ENCODE measurements around the gene STAP1. TPM values are rescaled to one million over a fixed set of nuclear protein-coding genes. Genes with fewer than 3 reads are reported as not detected.

STAP1 gene
- total and polyA plus RNA-seq, 2 of the 8 experiments (the other 6 are each of a cell fraction or from before 2014, with no cell fraction given): not detected

DNA sequence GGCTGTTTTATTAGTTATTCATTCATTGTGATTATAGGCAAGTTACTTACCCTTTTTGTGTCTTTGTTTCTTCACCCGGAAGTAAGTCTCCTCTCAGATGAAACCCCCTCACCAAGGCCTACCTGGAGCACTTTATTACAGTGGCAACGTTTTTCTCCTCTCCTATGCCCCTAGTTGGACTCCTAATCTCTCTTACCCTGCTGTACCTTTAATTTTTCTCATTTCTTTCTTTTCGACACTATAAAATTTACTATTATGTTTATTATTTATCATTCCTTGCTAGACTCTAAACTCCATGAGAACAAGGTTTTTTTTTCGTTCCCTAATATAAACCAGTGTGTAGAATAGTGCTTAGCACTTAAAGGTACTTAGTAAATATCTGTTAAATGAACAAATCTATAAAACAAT, 17.5 kb downstream of the STAP1 start:
- Histone ChIP-seq H3K14ac (ENCODE audit: insufficient read length) (no peak overlapping the region), H2AK5ac (ENCODE audit: low read depth, low read length) (no peak overlapping the region), H3K9me3 (ENCODE audit: insufficient read depth in 2 of 2, low read depth in 1 of 2, low read length in 1 of 2) (no peaks in the 10 kb centered on the region), H4K8ac (ENCODE audit: extremely low read depth, insufficient read depth, low read length) (no peak overlapping the region), H2BK12ac (ENCODE audit: low read depth, low read length) (no peak overlapping the region), H3K27me3 (replicated peaks in 1 of 4; ENCODE audit: control insufficient read depth in 3 of 4, extremely low read depth in 1 of 4, insufficient read depth in 3 of 4, low read length in 3 of 4) (no peaks in the 10 kb centered on the region), H2BK20ac (ENCODE audit: low read length) (no peak overlapping the region), H3K9ac (replicated peaks in 1 of 4; ENCODE audit: extremely low read depth in 1 of 4, low read depth in 3 of 4, low read length in 3 of 4) (no peak overlapping the region), H3K27ac (ENCODE audit: low read depth, low read length) (no peak overlapping the region), H3K4me1 (replicated peaks in 1 of 4; ENCODE audit: control insufficient read depth in 3 of 4, insufficient read depth in 4 of 4, low read length in 3 of 4) (peaks cover 0 to 7% (median 2%) of the 10 kb centered on the region in 4 experiments; a peak in 1 of 7 replicates), H3K56ac (replicated peaks; ENCODE audit: insufficient read length, low read depth, low read length) (no peak overlapping the region), H2BK120ac (replicated peaks; ENCODE audit: low read depth, low read length) (no peak overlapping the region), H4K91ac (replicated peaks; ENCODE audit: insufficient read length, low read length) (no peak overlapping the region), H2BK5ac (ENCODE audit: low read depth, low read length) (no peak overlapping the region), H3K23ac (ENCODE audit: insufficient read length) (no peak overlapping the region), H3K23me2 (ENCODE audit: low read depth, low read length) (no peaks in the 10 kb centered on the region), H3K18ac (ENCODE audit: extremely low read depth, low read length) (no peak overlapping the region), H2AFZ (ENCODE audit: low read length) (no peak overlapping the region), H3K4me3 (ENCODE audit: extremely low read depth in 1 of 4, insufficient read depth in 2 of 4, low read depth in 3 of 4, low read length in 4 of 4) (no peak overlapping the region), H4K20me1 (replicated peaks in 1 of 2; ENCODE audit: control insufficient read depth in 1 of 2, insufficient read depth in 2 of 2, low read length in 2 of 2) (no peaks in the 10 kb centered on the region), H3K36me3 (ENCODE audit: control insufficient read depth in 2 of 4, insufficient read depth in 4 of 4, low read length in 3 of 4) (no peaks in the 10 kb centered on the region), H3K4ac (replicated peaks; ENCODE audit: insufficient read length, low read depth, low read length) (no peak overlapping the region), H3K79me1 (ENCODE audit: low read depth, low read length) (no peaks in the 10 kb centered on the region), H2BK15ac (ENCODE audit: low read length) (no peak overlapping the region), H3K79me2 (ENCODE audit: control insufficient read depth in 1 of 2, insufficient read depth in 2 of 2, low read length in 2 of 2) (no peaks in the 10 kb centered on the region), H3K4me2 (ENCODE audit: insufficient read depth in 1 of 2, low read depth in 2 of 2, low read length in 2 of 2) (no peak overlapping the region), H4K5ac (ENCODE audit: insufficient read length, low read depth, low read length) (no peak overlapping the region)
- FAIRE-seq (no peak), DNase-seq (ENCODE audit: low read depth in 1 of 2, low spot score in 2 of 2) (no peak)
- WGBS, 2 experiments (ENCODE audit: extremely low coverage in 1 of 2, insufficient coverage in 1 of 2, insufficient read length in 1 of 2, insufficient replicate concordance in 2 of 2, low coverage in 1 of 2, low lambda C conversion rate in 2 of 2, missing lambda C conversion rate in 1 of 2): 88 to 100% methylated on average over 1 to 4 of the region's 4 CpGs
- CTCF ChIA-PET (ENCODE audit: partially characterized antibody): no interaction called here
- POLR2A ChIA-PET (ENCODE audit: partially characterized antibody): no interaction called here
- TF ChIP-seq EP300 (IDR thresholded peaks at IDR 0.05; ENCODE audit: borderline replicate concordance in 1 of 2, low read depth in 2 of 2, low read length in 2 of 2): no peak
- no peak for TF ChIP-seq PHF8 (conservative IDR thresholded peaks at IDR 0.05; ENCODE audit: low read depth, low read length)
- TF ChIP-seq, protein P1, sequence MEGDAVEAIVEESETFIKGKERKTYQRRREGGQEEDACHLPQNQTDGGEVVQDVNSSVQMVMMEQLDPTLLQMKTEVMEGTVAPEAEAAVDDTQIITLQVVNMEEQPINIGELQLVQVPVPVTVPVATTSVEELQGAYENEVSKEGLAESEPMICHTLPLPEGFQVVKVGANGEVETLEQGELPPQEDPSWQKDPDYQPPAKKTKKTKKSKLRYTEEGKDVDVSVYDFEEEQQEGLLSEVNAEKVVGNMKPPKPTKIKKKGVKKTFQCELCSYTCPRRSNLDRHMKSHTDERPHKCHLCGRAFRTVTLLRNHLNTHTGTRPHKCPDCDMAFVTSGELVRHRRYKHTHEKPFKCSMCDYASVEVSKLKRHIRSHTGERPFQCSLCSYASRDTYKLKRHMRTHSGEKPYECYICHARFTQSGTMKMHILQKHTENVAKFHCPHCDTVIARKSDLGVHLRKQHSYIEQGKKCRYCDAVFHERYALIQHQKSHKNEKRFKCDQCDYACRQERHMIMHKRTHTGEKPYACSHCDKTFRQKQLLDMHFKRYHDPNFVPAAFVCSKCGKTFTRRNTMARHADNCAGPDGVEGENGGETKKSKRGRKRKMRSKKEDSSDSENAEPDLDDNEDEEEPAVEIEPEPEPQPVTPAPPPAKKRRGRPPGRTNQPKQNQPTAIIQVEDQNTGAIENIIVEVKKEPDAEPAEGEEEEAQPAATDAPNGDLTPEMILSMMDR (IDR thresholded peaks at IDR 0.05; ENCODE audit: control extremely low read depth in 1 of 3, insufficient read depth in 1 of 3, low read depth in 1 of 3, low read length in 3 of 3): no peak
- no peak for TF ChIP-seq SUZ12 (IDR thresholded peaks at IDR 0.05; ENCODE audit: low read length)

Measured in H1 (cell line).